ENCODE measurements around the gene NSMCE4A. TPM values are rescaled to one million over a fixed set of nuclear protein-coding genes. Genes with fewer than 3 reads are reported as not detected.

The NSMCE4A gene
- total RNA-seq, 2 experiments from 2014 or later, result 34.2 to 36.5 TPM

- ChIA-PET CTCF (no interaction called here), POLR2A (no interaction called here)
- Mint-ChIP-seq H3K27me3 (no peaks in the 10 kb centered on the region), H3K4me3 (peak overlapping the region; percentile 91), H3K27ac (peak overlapping the region; percentile 87), H3K9me3 (no peaks in the 10 kb centered on the region), H3K4me1 (ENCODE audit: low read depth) (peaks cover 32% of the 10 kb centered on the region), H3K36me3 (ENCODE audit: low read depth) (peaks cover 24% of the 10 kb centered on the region)
- peak in 3 of 14 experiments; percentile 19 to 26 (median 20) for DNase-seq
- Histone ChIP-seq H3K36me3 (ENCODE audit: insufficient read depth, low read length) (peaks cover 12% of the 10 kb centered on the region), H3K4me1 (ENCODE audit: insufficient read depth, low read length) (peaks cover 11% of the 10 kb centered on the region), H3K27me3 (ENCODE audit: control insufficient read depth in 1 of 2, insufficient read depth in 2 of 2, low read length in 2 of 2) (no peaks in the 10 kb centered on the region), H3K27ac (ENCODE audit: low read depth in 1 of 2, low read length in 2 of 2) (peak overlapping the region; percentile 20 to 38), H3K4me3 (ENCODE audit: low read length) (peak overlapping the region; percentile 99), H3K9me3 (ENCODE audit: control insufficient read depth in 1 of 2, insufficient read depth in 1 of 2, low read length in 2 of 2) (no peaks in the 10 kb centered on the region)
- intact Hi-C loops (cut with DNase I, micrococcal nuclease), result loop anchor here in 1 of 2 experiments (5.0 to 10.0 kb wide), 2 partner anchors 1028 to 1081 kb away; partner anchors contain the start of genes ACADSB, C10orf88 and IKZF5
- no peak for TF ChIP-seq CTCF (IDR thresholded peaks at IDR 0.05)
- ATAC-seq (ENCODE audit: poor library complexity), result no peak
Observed at GRCh38 chr10:121926671-121927317, 48.2 kb downstream of the NSMCE4A start.

- Histone ChIP-seq H3K4me1 (ENCODE audit: insufficient read depth, low read length) (peaks cover 11% of the 10 kb centered on the region), H3K27ac (ENCODE audit: low read depth in 1 of 2, low read length in 2 of 2) (no peak overlapping the region), H3K9me3 (ENCODE audit: control insufficient read depth in 1 of 2, insufficient read depth in 1 of 2, low read length in 2 of 2) (no peaks in the 10 kb centered on the region), H3K36me3 (ENCODE audit: insufficient read depth, low read length) (peaks cover 18% of the 10 kb centered on the region), H3K27me3 (ENCODE audit: control insufficient read depth in 1 of 2, insufficient read depth in 2 of 2, low read length in 2 of 2) (no peaks in the 10 kb centered on the region), H3K4me3 (ENCODE audit: low read length) (no peak overlapping the region)
- ChIA-PET CTCF (no interaction called here), POLR2A (no interaction called here)
- peaks cover 32% of the 10 kb centered on the region for H3K4me1 Mint-ChIP-seq (ENCODE audit: low read depth)
- intact Hi-C loops (cut with DNase I, micrococcal nuclease), result loop anchor here in 1 of 2 experiments (5.0 to 10.0 kb wide), 2 partner anchors 1029 to 1081 kb away; partner anchors contain the start of genes ACADSB, C10orf88 and IKZF5
- peak overlapping the region; percentile 87 for H3K27ac Mint-ChIP-seq
- peaks cover 30% of the 10 kb centered on the region for H3K36me3 Mint-ChIP-seq (ENCODE audit: low read depth)
- H3K27me3 Mint-ChIP-seq, result no peaks in the 10 kb centered on the region
- H3K9me3 Mint-ChIP-seq, result no peaks in the 10 kb centered on the region
- peak overlapping the region; percentile 91 for H3K4me3 Mint-ChIP-seq
- ATAC-seq (ENCODE audit: poor library complexity), result no peak
- DNase-seq, result no peak
- no peak for TF ChIP-seq CTCF (IDR thresholded peaks at IDR 0.05)
Observed at GRCh38 chr10:121926157-121926556, 48.9 kb downstream of the NSMCE4A start.

GRCh38 chr10:121921238-121921931, 53.6 kb downstream of the NSMCE4A start:
- POLR2A ChIA-PET, result no interaction called here
- TF ChIP-seq CTCF (IDR thresholded peaks at IDR 0.05), result no peak
- Mint-ChIP-seq H3K27me3 (no peaks in the 10 kb centered on the region), H3K4me3 (no peak overlapping the region), H3K4me1 (ENCODE audit: low read depth) (peaks cover 12% of the 10 kb centered on the region), H3K27ac (no peak overlapping the region), H3K9me3 (no peaks in the 10 kb centered on the region), H3K36me3 (ENCODE audit: low read depth) (peaks cover 56% of the 10 kb centered on the region)
- Histone ChIP-seq H3K36me3 (ENCODE audit: insufficient read depth, low read length) (peaks cover 27% of the 10 kb centered on the region), H3K4me1 (ENCODE audit: insufficient read depth, low read length) (peaks cover 3% of the 10 kb centered on the region), H3K27me3 (ENCODE audit: control insufficient read depth in 1 of 2, insufficient read depth in 2 of 2, low read length in 2 of 2) (no peaks in the 10 kb centered on the region), H3K4me3 (ENCODE audit: low read length) (no peak overlapping the region), H3K27ac (ENCODE audit: low read depth in 1 of 2, low read length in 2 of 2) (no peak overlapping the region), H3K9me3 (ENCODE audit: control insufficient read depth in 1 of 2, insufficient read depth in 1 of 2, low read length in 2 of 2) (no peaks in the 10 kb centered on the region)
- intact Hi-C loops (cut with DNase I, micrococcal nuclease), result loop anchor here in 1 of 2 experiments (10.0 kb wide), 1 partner anchor 1033 kb away; the partner anchor contains the start of gene C10orf88
- ATAC-seq (ENCODE audit: poor library complexity), result no peak
- DNase-seq, result no peak
- CTCF ChIA-PET, result no interaction called here

Measured in CD4-positive, alpha-beta T cell (primary cell).